Measurements from ENCODE around the gene PHLPP2.
"Not testable (repeated sequence)": the region's sequence is repeated elsewhere in the genome, so short reads cannot be mapped to it uniquely, and the experiment has no call there.

Gene PHLPP2

GRCh38 chr16:71626018-71626857 lies 98.3 kb downstream of the PHLPP2 start, which contains the start of gene MARVELD3:
Gene MARVELD3, plus strand, starts transcription at chr16:71626184. Its CDS starts 46 bp downstream, at chr16:71626230.
- no peak within 1 kb of the TSS for H3K27ac ChIP-seq
- in situ Hi-C loops (cut with HindIII; ENCODE audit: low pct_ligation_motif_present, low sequenced_read_pairs), result no loop called here
- peaks cover 17% of the 10 kb centered on the region for H3K27me3 ChIP-seq (replicated peaks)
- TF ChIP-seq CTCF (IDR thresholded peaks at IDR 0.05; ENCODE audit: low read depth, low read length, missing control alignments), result no peak
- peak within 1 kb of the TSS; percentile 27 for H3K4me3 ChIP-seq (ENCODE audit: low read depth, low read length)
- H3K36me3 ChIP-seq (replicated peaks), result no peaks in the 10 kb centered on the region
- no peak for DNase-seq

GRCh38 chr16:71625113-71625850 lies 99.2 kb downstream of the PHLPP2 start:
- no peak overlapping the region for H3K4me3 ChIP-seq (ENCODE audit: low read depth, low read length)
- DNase-seq, result no peak
- in situ Hi-C loops (cut with HindIII; ENCODE audit: low pct_ligation_motif_present, low sequenced_read_pairs), result no loop called here
- peaks cover 17% of the 10 kb centered on the region for H3K27me3 ChIP-seq (replicated peaks)
- no peak overlapping the region for H3K27ac ChIP-seq
- TF ChIP-seq CTCF (IDR thresholded peaks at IDR 0.05; ENCODE audit: low read depth, low read length, missing control alignments), result no peak
- H3K36me3 ChIP-seq (replicated peaks), result no peaks in the 10 kb centered on the region

GRCh38 chr16:71623597-71623996 lies 100.9 kb downstream of the PHLPP2 start:
- no peak overlapping the region for H3K27ac ChIP-seq
- H3K4me3 ChIP-seq (ENCODE audit: low read depth, low read length), result no peak overlapping the region
- TF ChIP-seq CTCF (IDR thresholded peaks at IDR 0.05; ENCODE audit: low read depth, low read length, missing control alignments), result no peak
- no peak for DNase-seq
- H3K27me3 ChIP-seq (replicated peaks), result peaks cover 17% of the 10 kb centered on the region
- in situ Hi-C loops (cut with HindIII; ENCODE audit: low pct_ligation_motif_present, low sequenced_read_pairs), result no loop called here
- H3K36me3 ChIP-seq (replicated peaks), result no peaks in the 10 kb centered on the region

- H3K4me3 ChIP-seq (ENCODE audit: low read depth, low read length), result no peak overlapping the region
- in situ Hi-C loops (cut with HindIII; ENCODE audit: low pct_ligation_motif_present, low sequenced_read_pairs), result no loop called here
- no peaks in the 10 kb centered on the region for H3K36me3 ChIP-seq (replicated peaks)
- no peak overlapping the region for H3K27ac ChIP-seq
- TF ChIP-seq CTCF (IDR thresholded peaks at IDR 0.05; ENCODE audit: low read depth, low read length, missing control alignments), result no peak
- DNase-seq, result no peak
- H3K27me3 ChIP-seq (replicated peaks), result peaks cover 16% of the 10 kb centered on the region
Measured at GRCh38 chr16:71622088-71622487, 102.4 kb downstream of the PHLPP2 start.

GRCh38 chr16:71618429-71618828 lies 106.1 kb downstream of the PHLPP2 start:
- Histone ChIP-seq H3K27ac (no peak overlapping the region), H3K27me3 (replicated peaks) (no peaks in the 10 kb centered on the region), H3K36me3 (replicated peaks) (no peaks in the 10 kb centered on the region), H3K4me3 (ENCODE audit: low read depth, low read length) (no peak overlapping the region)
- in situ Hi-C loops (cut with HindIII; ENCODE audit: low pct_ligation_motif_present, low sequenced_read_pairs), result no loop called here
- TF ChIP-seq CTCF (IDR thresholded peaks at IDR 0.05; ENCODE audit: low read depth, low read length, missing control alignments), result no peak
- no peak for DNase-seq

GRCh38 chr16:71614956-71615355 lies 109.5 kb downstream of the PHLPP2 start:
- H3K27me3 ChIP-seq (replicated peaks); H3K27ac ChIP-seq; H3K36me3 ChIP-seq (replicated peaks); H3K4me3 ChIP-seq (ENCODE audit: low read depth, low read length); DNase-seq; in situ Hi-C loops (cut with HindIII; ENCODE audit: low pct_ligation_motif_present, low sequenced_read_pairs): not testable (repeated sequence)

Data from brain microvascular endothelial cell (primary cell).